ENCODE measurements around the gene NRN1. TPM values are rescaled to one million over a fixed set of nuclear protein-coding genes. Genes with fewer than 3 reads are reported as not detected.

Gene NRN1
- polyA plus RNA-seq, 1 of the 3 experiments (the other 2 are of a cell fraction): 8.9 TPM

- CTCF ChIA-PET: interaction anchor here (0.7 kb wide), 2 partner anchors 490 to 812 kb away, joined by 3 read pairs; no protein-coding TSS in a partner anchor
- no peaks in the 10 kb centered on the region for H3F3A ChIP-seq (replicated peaks; ENCODE audit: insufficient read depth)
- no peak overlapping the region for H3K4me3 ChIP-seq (ENCODE audit: low read depth in 2 of 2, low read length in 1 of 2)
Observed at GRCh38 chr6:5960456-5960855, 46.3 kb downstream of the NRN1 start.

GRCh38 chr6:5958921-5959320 lies 47.8 kb downstream of the NRN1 start:
- no peak overlapping the region for H3K4me3 ChIP-seq (ENCODE audit: low read depth in 2 of 2, low read length in 1 of 2)
- ChIA-PET POLR2A (no interaction called here), CTCF (no interaction called here)
- no peak overlapping the region for H3K27ac ChIP-seq (ENCODE audit: low read depth in 2 of 2, low read length in 1 of 2)
- TF ChIP-seq ELF1 (IDR thresholded peaks at IDR 0.05) (no peak), SMC3 (IDR thresholded peaks at IDR 0.05; ENCODE audit: low read depth, low read length) (no peak), FOSL2 (IDR thresholded peaks at IDR 0.05; ENCODE audit: borderline replicate concordance, low read depth) (no peak), YY1 (IDR thresholded peaks at IDR 0.05; ENCODE audit: low read depth) (no peak), NFIC (IDR thresholded peaks at IDR 0.05; ENCODE audit: borderline replicate concordance) (no peak), RXRA (IDR thresholded peaks at IDR 0.05; ENCODE audit: borderline replicate concordance, low read depth) (no peak), EZH2phosphoT487 (IDR thresholded peaks at IDR 0.05; ENCODE audit: borderline replicate concordance, low read depth) (no peak), GATA2 (CRISPR knock-in tag; IDR thresholded peaks at IDR 0.05) (no peak), USF1 (IDR thresholded peaks at IDR 0.05; ENCODE audit: borderline replicate concordance, low read depth) (no peak), NRF1 (IDR thresholded peaks at IDR 0.05; ENCODE audit: low read depth, low read length) (no peak), POLR2AphosphoS5 (IDR thresholded peaks at IDR 0.05; ENCODE audit: low read depth, low read length) (no peak), MAX (IDR thresholded peaks at IDR 0.05; ENCODE audit: low read depth) (no peak), MEF2A (IDR thresholded peaks at IDR 0.05; ENCODE audit: borderline replicate concordance, low read depth) (no peak), JUND (IDR thresholded peaks at IDR 0.05) (no peak), CHD2 (IDR thresholded peaks at IDR 0.05; ENCODE audit: low read length, partially characterized antibody) (no peak)
- TF ChIP-seq, protein P1, sequence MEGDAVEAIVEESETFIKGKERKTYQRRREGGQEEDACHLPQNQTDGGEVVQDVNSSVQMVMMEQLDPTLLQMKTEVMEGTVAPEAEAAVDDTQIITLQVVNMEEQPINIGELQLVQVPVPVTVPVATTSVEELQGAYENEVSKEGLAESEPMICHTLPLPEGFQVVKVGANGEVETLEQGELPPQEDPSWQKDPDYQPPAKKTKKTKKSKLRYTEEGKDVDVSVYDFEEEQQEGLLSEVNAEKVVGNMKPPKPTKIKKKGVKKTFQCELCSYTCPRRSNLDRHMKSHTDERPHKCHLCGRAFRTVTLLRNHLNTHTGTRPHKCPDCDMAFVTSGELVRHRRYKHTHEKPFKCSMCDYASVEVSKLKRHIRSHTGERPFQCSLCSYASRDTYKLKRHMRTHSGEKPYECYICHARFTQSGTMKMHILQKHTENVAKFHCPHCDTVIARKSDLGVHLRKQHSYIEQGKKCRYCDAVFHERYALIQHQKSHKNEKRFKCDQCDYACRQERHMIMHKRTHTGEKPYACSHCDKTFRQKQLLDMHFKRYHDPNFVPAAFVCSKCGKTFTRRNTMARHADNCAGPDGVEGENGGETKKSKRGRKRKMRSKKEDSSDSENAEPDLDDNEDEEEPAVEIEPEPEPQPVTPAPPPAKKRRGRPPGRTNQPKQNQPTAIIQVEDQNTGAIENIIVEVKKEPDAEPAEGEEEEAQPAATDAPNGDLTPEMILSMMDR (IDR thresholded peaks at IDR 0.05): no peak
- TF ChIP-seq, protein P2, sequence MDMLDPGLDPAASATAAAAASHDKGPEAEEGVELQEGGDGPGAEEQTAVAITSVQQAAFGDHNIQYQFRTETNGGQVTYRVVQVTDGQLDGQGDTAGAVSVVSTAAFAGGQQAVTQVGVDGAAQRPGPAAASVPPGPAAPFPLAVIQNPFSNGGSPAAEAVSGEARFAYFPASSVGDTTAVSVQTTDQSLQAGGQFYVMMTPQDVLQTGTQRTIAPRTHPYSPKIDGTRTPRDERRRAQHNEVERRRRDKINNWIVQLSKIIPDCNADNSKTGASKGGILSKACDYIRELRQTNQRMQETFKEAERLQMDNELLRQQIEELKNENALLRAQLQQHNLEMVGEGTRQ (IDR thresholded peaks at IDR 0.05; ENCODE audit: borderline replicate concordance, low read depth, low read length): no peak
- H3K36me3 ChIP-seq (replicated peaks in 1 of 2; ENCODE audit: control insufficient read depth in 1 of 2, insufficient read depth in 2 of 2, low read length in 1 of 2): no peaks in the 10 kb centered on the region
- no peaks in the 10 kb centered on the region for H3K4me1 ChIP-seq (ENCODE audit: control insufficient read depth in 1 of 2, insufficient read depth in 2 of 2, low read depth in 1 of 2, low read length in 1 of 2)
- H3K9me2 ChIP-seq: no peaks in the 10 kb centered on the region
- no peak overlapping the region for H3K4me2 ChIP-seq
- H4K20me1 ChIP-seq (ENCODE audit: insufficient read depth): no peaks in the 10 kb centered on the region
- H3K9me3 ChIP-seq: no peaks in the 10 kb centered on the region
- 52% methylated on average over 2 of the region's 2 CpGs for WGBS (ENCODE audit: low lambda C conversion rate)
- H3K27me3 ChIP-seq (ENCODE audit: insufficient read depth): peaks cover 12% of the 10 kb centered on the region; the same call in 1 of the 2 replicates
- no peaks in the 10 kb centered on the region for H3K79me2 ChIP-seq (ENCODE audit: insufficient read depth)
- no peak overlapping the region for H2AFZ ChIP-seq (ENCODE audit: low read depth)
- no peak for DNase-seq
- no peak overlapping the region for H3K9ac ChIP-seq
- no peaks in the 10 kb centered on the region for H3F3A ChIP-seq (replicated peaks; ENCODE audit: insufficient read depth)

More at GRCh38 chr6:5960456-5960855, 46.3 kb downstream of the NRN1 start:
- H2AFZ ChIP-seq (ENCODE audit: low read depth): no peak overlapping the region
- H3K4me1 ChIP-seq (ENCODE audit: control insufficient read depth in 1 of 2, insufficient read depth in 2 of 2, low read depth in 1 of 2, low read length in 1 of 2): no peaks in the 10 kb centered on the region
- H3K9ac ChIP-seq: no peak overlapping the region
- 40% methylated on average over 1 of the region's 5 CpGs for WGBS (ENCODE audit: low lambda C conversion rate)
- H3K27ac ChIP-seq (ENCODE audit: low read depth in 2 of 2, low read length in 1 of 2): no peak overlapping the region
- no peaks in the 10 kb centered on the region for H3K9me2 ChIP-seq
- no peaks in the 10 kb centered on the region for H4K20me1 ChIP-seq (ENCODE audit: insufficient read depth)
- POLR2A ChIA-PET: no interaction called here
- TF ChIP-seq ELF1 (IDR thresholded peaks at IDR 0.05) (no peak), EP300 (IDR thresholded peaks at IDR 0.05; ENCODE audit: borderline replicate concordance in 1 of 2, low read depth in 1 of 2, low read length in 1 of 2) (no peak)
- TF ChIP-seq, protein P1 (IDR thresholded peaks at IDR 0.05): no peak
- H3K9me3 ChIP-seq: no peaks in the 10 kb centered on the region
- no peak for DNase-seq
- H3K4me2 ChIP-seq: no peak overlapping the region
- H3K36me3 ChIP-seq (replicated peaks in 1 of 2; ENCODE audit: control insufficient read depth in 1 of 2, insufficient read depth in 2 of 2, low read length in 1 of 2): no peaks in the 10 kb centered on the region
- peaks cover 12% of the 10 kb centered on the region; the same call in 1 of the 2 replicates for H3K27me3 ChIP-seq (ENCODE audit: insufficient read depth)
- H3K79me2 ChIP-seq (ENCODE audit: insufficient read depth): no peaks in the 10 kb centered on the region

Measured in SK-N-SH (cell line).